Activated naive CD4-positive, alpha-beta T cell treated with anti-CD3 and anti-CD28 coated beads, Interleukin-2, amount 50 U/mL, for 72 hours (primary cell): ENCODE data around the gene RFX2. TPM values are rescaled to one million over a fixed set of nuclear protein-coding genes. Genes with fewer than 3 reads are reported as not detected.

Source experiments
- ATAC-seq, 2 donors: fragments of 150-1000 bp; cut with Tn5 transposase; 2 replicates each; pipeline ENCODE4 v1.10.0; 2021; ENCODE audit warnings: mild to moderate bottlenecking in 2 of 2, moderate library complexity in 2 of 2
- DNase-seq, 2 donors: peaks; one replicate each; pipeline ENCODE4 v3.0.0; 2021 to 2022; ENCODE audit warnings: low spot score in 2 of 2
- H3K27ac Mint-ChIP-seq, 2 donors: one replicate each; pipeline ENCODE4 v1.8.0; 2022; ENCODE audit warnings: mild to moderate bottlenecking in 2 of 2, mixed read lengths in 2 of 2
- H3K36me3 Mint-ChIP-seq, 2 donors: one replicate each; pipeline ENCODE4 v1.8.0; 2022; ENCODE audit warnings: mixed read lengths in 2 of 2
- H3K9me3 Mint-ChIP-seq, 2 donors: one replicate each; pipeline ENCODE4 v1.8.0; 2022; ENCODE audit warnings: mixed read lengths in 2 of 2
- total RNA-seq, 2 donors: library from RNA; stranded (reverse); gene quantifications; one replicate each; pipeline ENCODE4 v1.2.3, GENCODE V29; 2022

The RFX2 gene
- 10 to 100 TPM; 11.2 to 13.8 TPM for total RNA-seq

DNA sequence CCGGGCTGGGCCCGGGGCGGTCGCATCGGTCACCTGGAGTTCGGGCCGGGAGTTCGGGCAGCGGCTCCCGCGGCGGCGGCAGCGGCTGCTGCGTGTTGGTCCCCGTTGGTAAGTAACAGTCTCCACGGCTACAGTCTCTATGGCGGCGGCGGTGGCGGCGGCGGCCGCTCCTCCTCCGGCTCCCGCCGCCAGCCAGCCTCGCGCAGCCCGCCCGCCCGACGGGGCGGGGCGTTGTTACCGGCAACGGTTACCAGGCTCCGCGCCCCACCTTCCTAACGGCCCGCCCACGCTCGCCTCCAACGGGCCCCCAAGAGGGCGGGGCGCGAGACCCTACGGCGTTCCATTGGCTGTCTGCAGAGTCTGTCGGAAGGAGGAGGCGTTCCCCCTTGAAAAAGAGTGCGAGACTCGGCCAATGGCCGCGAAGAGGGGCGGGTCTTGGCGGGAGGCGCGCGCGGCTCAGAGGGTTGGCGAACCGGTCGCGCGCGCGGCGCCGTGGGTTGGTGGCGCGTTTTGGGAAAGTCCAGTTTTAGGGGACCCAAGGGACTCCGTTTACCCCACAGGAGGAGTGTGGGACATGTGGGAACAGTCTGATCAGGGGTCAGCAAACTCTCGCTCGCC, at the start of gene RFX2:
RFX2 (minus strand) TSS at position 141 of the 618 bp plus-strand sequence. CDS start 63,004 bp downstream, outside the sequence.
- peak; percentile 93 to 97 for ATAC-seq

DNA sequence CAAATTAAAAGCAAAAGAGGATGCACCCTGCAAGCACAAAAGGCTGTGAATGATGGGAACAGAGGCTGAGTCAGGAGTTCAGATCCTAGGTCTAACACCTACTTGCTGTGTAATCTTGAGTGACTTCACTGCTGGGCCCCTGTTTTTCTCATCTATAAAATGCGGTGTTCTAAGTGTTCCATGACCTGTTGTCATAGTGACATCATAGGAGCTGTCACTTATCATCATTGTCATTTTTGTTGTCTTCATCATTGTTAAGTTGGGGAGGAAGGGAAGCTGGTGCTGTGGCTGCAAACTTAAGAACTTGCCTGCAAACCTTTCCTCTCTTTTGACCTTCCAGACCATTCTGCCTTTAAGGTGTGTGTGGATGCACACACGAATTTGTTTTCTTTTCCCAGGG, 45.7 kb upstream of the RFX2 start:
- Mint-ChIP-seq H3K36me3 (no peaks in the 10 kb centered on the region), H3K9me3 (peaks cover 0 to 21% of the 10 kb centered on the region in 2 donors), H3K27ac (no peak overlapping the region)
- ATAC-seq (no peak), DNase-seq (no peak)

More for the DNA sequence above, at the start of gene RFX2:
- Mint-ChIP-seq H3K27ac (peak within 1 kb of the TSS; percentile 94 to 98), H3K9me3 (no peaks in the 10 kb centered on the region), H3K36me3 (peaks cover 7 to 15% of the 10 kb centered on the region in 2 donors)
- DNase-seq = peak; percentile 99

DNA sequence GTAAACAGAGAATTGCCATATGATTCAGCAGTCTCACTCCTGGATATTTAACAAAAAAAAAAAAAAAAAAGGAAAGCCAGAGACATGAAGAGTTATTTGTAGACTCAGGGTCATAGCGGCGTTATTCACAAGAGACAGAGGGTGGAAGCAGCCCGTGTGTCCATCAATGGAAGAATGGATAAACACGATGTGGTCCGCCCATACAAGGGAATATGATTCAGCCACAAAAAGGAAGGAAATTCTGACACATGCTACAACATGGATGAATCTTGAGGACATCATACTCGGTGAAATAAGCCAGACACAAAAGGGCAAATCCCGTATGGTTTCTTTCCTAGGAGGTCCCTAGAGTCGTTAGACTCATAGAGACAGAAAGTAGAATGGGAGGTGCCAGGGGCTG, 40.0 kb upstream of the RFX2 start:
- H3K36me3 Mint-ChIP-seq = no peaks in the 10 kb centered on the region
- ATAC-seq (no peak), DNase-seq (no peak)
- H3K9me3 Mint-ChIP-seq = peaks cover 0 to 4% of the 10 kb centered on the region in 2 donors
- H3K27ac Mint-ChIP-seq = no peak overlapping the region

DNA sequence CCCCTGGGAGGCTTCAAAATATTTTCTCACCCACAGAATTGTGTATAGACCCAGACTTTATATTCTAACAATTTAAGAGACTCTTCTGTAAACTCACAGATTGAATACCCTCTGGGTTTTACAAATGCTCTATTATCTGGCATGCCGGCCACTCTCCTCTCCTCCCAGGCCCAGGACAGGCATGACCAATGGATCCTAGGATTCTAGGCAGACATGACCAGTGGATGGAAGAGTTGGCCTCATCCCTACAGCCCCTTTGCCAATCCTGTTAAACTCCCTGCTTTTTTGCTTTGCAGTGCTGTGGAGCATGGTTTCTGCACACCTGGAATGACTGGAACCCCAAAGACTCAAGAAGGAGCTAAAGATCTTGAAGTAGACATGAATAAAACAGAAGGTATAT, 30.9 kb upstream of the RFX2 start:
- no peaks in the 10 kb centered on the region for H3K36me3 Mint-ChIP-seq
- no peaks in the 10 kb centered on the region for H3K9me3 Mint-ChIP-seq
- H3K27ac Mint-ChIP-seq = no peak overlapping the region
- ATAC-seq = no peak
- no peak for DNase-seq

DNA sequence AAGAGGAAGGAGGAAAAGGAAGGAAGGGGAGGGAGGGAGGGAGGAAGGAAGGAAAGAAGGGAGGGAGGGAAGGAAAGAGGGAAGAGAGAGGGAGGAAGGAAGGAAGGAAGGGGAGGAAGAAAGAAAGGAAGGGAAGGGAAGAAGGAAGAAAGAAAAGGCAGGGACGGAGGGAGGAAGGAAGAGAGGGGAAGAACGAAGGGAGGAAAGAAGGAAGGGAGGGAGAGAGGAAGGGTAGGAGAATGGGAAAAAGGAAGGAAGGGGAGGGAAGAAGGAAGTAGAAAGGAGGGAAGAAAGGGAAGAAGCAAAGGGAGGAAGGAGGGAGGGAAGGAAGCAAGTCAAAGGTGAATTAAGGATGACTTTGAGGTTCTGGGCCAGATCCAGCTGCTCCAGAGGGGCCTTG, 28.2 kb upstream of the RFX2 start:
- DNase-seq (no peak), ATAC-seq (no peak)
- Mint-ChIP-seq H3K36me3 (no peaks in the 10 kb centered on the region), H3K27ac (no peak overlapping the region), H3K9me3 (no peaks in the 10 kb centered on the region)

DNA sequence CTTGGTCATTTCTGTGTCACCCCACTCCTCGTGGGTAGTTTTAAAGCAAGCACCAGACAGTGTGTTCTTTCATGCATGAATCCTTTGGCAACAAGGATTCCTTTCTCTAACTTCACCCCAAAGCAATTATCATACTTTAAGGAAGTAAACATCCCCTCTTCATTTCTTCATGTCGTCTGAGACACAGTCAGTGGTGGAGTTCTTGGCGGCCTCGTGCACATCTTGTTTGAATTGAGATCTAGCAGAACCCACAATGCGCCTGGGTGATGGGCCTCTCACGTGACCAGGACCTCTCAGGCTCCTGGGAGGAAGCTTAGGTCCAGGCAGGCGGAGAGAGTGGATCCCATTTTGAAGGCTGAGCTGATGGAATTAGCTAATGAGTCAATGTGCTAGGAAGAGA, 27.8 kb upstream of the RFX2 start:
- no peak for DNase-seq
- no peak overlapping the region for H3K27ac Mint-ChIP-seq
- no peaks in the 10 kb centered on the region for H3K9me3 Mint-ChIP-seq
- H3K36me3 Mint-ChIP-seq = no peaks in the 10 kb centered on the region
- no peak for ATAC-seq

DNA sequence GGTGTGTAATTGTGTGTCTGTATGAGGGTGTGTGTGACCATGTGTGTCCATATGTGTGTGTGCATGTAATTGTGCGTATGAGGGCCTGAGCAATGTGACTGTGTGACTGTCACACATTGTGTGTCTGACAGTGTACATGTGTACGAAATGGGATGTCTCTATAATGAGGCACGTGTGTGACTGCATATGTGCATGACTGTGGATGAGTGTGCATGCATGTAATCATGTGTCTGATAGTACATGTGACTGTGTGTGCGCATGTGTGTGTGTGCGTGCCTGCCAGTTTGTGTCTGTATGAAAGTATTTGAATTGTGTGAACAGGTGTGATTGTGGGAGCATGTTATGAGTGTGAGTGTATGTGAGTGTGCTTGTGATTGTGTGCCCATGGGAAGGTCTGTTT, 22.9 kb upstream of the RFX2 start:
- Mint-ChIP-seq H3K9me3 (no peaks in the 10 kb centered on the region), H3K36me3 (no peaks in the 10 kb centered on the region), H3K27ac (no peak overlapping the region)
- DNase-seq (no peak), ATAC-seq (no peak)

DNA sequence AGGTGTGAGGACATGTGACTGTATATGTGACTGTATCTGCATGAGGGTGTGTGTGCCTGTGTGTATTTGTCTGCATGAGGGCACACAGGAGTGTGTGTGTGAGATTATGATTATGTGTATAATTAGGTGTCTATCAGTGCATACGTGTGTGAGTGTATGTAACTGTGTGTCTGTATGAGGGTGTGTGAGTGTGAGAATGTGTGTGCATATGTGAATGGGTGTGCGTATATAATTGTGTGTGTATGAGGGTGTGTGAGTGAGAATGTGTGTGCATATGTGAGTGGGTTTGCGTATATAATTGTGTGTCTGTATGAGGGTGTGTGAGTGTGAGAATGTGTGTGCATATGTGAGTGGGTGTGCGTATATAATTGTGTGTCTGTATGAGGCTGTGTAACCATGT, 22.2 kb upstream of the RFX2 start:
- Mint-ChIP-seq H3K36me3 (no peaks in the 10 kb centered on the region), H3K9me3 (peaks cover 0 to 4% of the 10 kb centered on the region in 2 donors)
- no peak for ATAC-seq

DNA sequence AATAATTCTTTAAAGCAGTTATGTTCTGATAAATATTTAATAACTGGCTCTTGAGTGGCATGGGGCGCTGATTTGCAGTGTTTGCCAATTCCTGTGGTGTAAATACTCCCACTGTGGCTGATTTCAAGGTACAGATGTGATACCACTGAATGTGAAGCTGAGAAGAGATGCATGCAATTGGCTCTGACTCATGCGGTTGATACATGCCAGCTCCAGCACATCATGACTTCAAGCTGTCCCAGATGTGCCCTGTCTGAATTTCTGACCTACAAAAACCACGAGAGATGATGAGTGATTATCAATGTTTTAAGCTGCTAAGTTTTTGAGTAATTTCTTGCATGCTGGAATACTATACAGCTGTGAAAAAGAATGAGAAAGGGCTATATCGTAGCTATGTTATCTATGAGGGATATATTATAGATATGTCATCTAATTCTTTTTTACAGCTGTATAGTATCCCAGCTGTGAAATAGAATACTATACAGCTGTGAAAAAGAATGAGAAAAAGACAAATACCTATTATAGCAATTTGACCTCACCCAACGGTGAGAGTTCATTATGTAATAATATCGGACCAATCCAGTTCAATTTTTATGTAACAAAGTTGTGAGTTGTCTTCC, 17.5 kb upstream of the RFX2 start:
- DNase-seq = no peak
- no peak overlapping the region for H3K27ac Mint-ChIP-seq
- peak in 1 of 2 donors; percentile 45 for ATAC-seq
- no peaks in the 10 kb centered on the region for H3K36me3 Mint-ChIP-seq
- H3K9me3 Mint-ChIP-seq = peaks cover 0 to 4% of the 10 kb centered on the region in 2 donors

More for the DNA sequence above, 22.2 kb upstream of the RFX2 start:
- DNase-seq = no peak
- H3K27ac Mint-ChIP-seq = no peak overlapping the region

DNA sequence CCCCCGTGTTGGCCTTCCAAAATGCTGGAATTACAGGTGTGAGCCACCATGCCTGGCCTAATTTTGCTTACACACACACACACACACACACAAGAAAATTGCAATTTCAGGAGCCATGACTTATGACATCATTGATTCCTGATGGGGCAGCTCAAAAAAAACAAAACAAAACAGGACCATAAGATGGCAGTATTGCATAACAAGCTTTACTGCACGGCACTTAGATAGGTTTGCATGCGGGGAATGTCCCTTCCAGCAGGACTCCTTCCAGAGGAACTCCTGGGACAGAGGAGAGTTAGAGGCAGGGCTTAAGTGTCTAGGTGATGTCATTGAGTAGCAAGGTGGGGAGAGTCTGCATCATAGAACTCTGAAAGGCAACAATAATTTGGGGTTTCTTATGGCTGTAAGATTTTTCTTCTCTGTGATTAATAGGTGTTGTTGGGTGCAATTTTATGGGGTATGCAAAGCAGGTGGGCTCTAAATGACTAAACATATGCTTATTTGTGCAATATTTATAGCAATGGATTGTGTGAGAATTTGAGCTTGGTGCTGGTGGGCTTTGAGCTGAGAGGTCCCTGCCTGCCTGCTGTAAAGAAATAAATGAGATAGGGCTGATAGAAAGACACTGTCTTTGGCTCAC, 16.2 kb upstream of the RFX2 start:
- H3K36me3 Mint-ChIP-seq = no peaks in the 10 kb centered on the region
- peak in 1 of 2 donors; percentile 9 for DNase-seq
- ATAC-seq = peak; percentile 45 to 65
- no peak overlapping the region for H3K27ac Mint-ChIP-seq
- peaks cover 0 to 4% of the 10 kb centered on the region in 2 donors for H3K9me3 Mint-ChIP-seq

DNA sequence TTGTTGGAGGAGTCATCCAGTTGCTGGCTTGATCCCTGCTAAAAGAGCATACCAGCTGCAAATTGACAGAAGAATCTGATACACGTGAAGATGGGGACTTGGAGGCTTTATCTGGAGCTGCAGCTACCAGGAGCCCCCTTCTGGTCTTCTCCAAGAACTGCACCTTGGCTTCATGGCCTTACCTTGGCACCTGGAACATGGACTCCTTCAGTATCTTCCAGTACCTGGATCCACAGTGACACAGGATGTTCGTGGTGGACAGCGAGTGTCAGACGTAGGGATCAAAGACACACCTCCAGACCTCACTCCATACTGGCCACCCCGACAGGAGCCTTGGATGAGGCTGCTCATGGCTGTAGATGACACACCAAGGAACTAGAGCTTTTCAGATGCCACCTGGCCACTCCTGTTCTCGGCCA, 15.3 kb upstream of the RFX2 start:
- Mint-ChIP-seq H3K27ac (no peak overlapping the region), H3K9me3 (peaks cover 0 to 4% of the 10 kb centered on the region in 2 donors), H3K36me3 (no peaks in the 10 kb centered on the region)
- DNase-seq (peak; percentile 55 to 66), ATAC-seq (peak; percentile 80 to 84)

DNA sequence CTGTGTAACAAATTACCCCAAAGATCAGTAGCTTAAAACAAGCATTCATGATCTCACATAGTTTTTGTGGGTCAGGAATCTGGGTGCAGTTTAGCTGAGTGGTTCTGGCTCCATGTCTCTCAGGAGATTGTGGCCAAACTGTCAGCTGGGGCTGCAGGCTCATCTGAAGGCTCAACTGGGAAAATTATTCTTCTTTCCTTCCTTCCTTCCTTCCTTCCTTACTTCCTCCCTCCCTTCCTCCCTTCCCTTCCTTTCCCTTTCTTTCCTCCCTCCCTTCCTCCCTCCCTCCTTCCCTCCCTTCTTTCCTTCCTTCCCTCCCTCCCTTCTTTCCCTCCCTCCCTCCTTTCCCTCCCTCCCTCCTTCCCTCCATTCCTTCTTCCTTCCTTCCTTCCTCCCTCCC, 8.7 kb upstream of the RFX2 start:
- Mint-ChIP-seq H3K27ac (no peak overlapping the region), H3K9me3 (peaks cover 3 to 11% of the 10 kb centered on the region in 2 donors), H3K36me3 (peaks cover 4 to 8% of the 10 kb centered on the region in 2 donors)
- DNase-seq = no peak
- ATAC-seq = no peak

DNA sequence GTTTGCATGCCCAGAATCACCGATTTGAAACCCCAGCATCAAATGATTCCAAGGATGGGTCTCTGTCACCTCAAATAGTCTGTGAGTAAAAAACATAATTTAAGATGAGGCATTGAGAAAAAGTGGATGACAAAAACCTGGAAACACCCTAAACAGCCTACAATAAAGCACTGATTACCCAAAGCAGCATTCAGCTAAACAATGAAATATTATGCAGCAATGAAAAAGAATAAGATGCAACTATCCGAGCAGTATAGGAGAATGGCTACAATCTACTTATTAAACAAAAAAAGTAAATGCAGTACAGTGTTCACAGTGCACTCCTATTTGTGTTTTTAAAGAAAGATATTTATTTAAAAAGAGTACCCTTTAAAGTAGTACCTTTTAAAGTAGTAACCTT, 7.7 kb upstream of the RFX2 start:
- ATAC-seq (no peak), DNase-seq (no peak)
- Mint-ChIP-seq H3K36me3 (peaks cover 4 to 8% of the 10 kb centered on the region in 2 donors), H3K27ac (no peak overlapping the region), H3K9me3 (peaks cover 3 to 11% of the 10 kb centered on the region in 2 donors)

DNA sequence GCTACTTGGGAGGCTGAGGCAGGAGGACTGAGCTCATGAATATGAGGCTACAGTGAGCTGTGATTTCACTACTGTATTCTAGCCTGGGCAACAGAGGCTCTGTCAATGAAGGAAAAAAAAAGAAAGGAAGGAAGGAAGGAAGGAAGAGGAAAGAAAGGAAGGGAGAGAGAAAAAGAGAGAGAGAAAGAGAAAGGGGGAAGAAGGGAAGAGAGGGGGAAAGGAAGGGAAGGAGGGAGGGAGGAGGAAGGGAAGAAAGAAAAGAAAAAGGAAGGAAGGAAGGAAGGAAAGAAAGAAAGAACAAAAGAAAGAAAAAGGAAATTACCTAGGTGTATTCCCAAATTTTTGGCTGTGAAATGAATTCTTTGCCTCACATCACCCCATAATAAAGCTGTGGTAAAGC, 7.2 kb upstream of the RFX2 start:
- DNase-seq = no peak
- no peak for ATAC-seq

DNA sequence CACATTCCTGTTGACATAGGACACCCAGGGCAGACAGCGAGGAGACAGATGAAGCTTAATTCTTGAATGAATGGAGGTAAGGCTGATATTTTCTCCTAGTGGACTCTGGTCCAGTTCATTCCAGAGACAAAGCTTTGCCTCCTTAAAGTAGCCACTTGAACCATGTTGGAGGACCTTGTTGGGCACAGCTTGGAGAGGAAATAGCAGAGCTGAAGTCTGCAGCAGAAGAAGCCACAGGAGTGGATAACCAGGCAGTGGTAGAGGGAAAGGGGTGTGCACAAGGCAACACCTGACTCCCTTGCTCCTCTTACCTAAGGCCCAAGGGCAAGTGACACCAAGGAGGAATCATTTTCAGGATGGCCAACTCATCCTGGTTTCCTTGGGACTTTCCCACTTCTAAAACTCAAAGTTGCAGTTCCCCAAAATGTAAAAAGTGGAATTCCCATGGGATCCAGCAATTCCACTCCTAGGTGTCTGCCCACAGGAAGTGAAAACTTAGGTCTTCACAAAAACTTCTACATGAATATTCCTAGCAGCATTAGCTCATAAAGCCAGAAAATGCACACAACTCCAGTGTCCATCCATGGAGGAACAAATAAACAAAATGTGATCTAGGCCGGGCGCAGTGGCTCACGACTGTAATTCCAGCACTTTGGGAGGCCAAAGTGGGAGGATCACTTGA, 6.6 kb upstream of the RFX2 start:
- DNase-seq (no peak), ATAC-seq (no peak)
- peaks cover 4 to 8% of the 10 kb centered on the region in 2 donors for H3K36me3 Mint-ChIP-seq
- H3K9me3 Mint-ChIP-seq = peaks cover 3 to 11% of the 10 kb centered on the region in 2 donors
- H3K27ac Mint-ChIP-seq = no peak overlapping the region

More for the DNA sequence above, 7.2 kb upstream of the RFX2 start:
- Mint-ChIP-seq H3K9me3 (peaks cover 3 to 11% of the 10 kb centered on the region in 2 donors), H3K27ac (no peak overlapping the region), H3K36me3 (peaks cover 4 to 8% of the 10 kb centered on the region in 2 donors)

DNA sequence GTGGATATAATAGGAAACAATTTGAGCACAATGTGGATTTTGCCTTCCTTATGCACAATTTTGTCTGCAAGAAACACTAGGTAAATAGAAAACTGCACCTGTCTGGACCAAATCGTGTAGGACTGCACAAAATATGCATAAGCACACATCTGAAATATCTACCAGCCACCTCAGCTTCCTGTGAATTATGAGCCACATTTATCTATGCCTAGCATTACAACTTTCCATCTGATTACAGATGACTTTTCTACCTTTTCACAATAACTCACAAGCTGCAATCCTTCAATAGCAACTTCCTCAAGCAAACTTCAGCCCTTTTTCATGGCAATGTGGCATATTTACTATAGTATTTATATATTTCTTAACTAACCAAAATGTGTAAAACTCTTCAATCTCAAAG, 5.7 kb upstream of the RFX2 start:
- H3K27ac Mint-ChIP-seq = no peak overlapping the region
- DNase-seq (no peak), ATAC-seq (no peak)
- H3K36me3 Mint-ChIP-seq = peaks cover 4 to 8% of the 10 kb centered on the region in 2 donors
- peaks cover 3 to 11% of the 10 kb centered on the region in 2 donors for H3K9me3 Mint-ChIP-seq

DNA sequence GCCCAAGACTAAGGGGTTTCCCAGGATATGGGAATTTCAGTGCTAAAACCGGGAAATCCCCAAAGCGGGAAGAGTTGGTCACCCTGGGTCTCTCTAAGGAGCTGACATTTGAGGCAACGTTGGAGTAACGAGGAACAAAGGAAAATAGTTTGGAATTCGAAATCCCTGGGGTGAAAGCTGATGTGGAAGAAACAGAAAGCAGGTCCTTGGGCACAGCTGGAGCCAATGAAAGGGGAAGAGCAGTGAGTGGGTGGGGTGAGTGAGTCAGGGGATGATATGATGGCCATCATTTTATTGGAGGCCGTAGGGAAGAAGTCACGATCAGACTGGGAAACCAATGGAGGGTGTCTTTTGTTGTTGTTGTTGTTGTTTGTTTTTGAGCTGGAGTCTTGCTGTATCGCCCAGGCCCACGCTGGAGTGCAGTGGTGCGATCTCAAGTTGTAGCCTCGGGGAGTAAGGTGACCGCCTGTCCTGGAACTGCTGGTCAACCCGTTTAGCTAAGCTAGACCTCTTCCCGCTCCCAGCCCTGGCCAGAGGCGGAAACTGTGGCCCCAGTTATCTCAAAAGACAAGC, 3.4 kb upstream of the RFX2 start:
- ATAC-seq = no peak
- no peak for DNase-seq
- no peak overlapping the region for H3K27ac Mint-ChIP-seq
- peaks cover 7 to 12% of the 10 kb centered on the region in 2 donors for H3K36me3 Mint-ChIP-seq
- H3K9me3 Mint-ChIP-seq = peaks cover 0 to 4% of the 10 kb centered on the region in 2 donors
